ENCODE results near the gene SHTN1.

DNA sequence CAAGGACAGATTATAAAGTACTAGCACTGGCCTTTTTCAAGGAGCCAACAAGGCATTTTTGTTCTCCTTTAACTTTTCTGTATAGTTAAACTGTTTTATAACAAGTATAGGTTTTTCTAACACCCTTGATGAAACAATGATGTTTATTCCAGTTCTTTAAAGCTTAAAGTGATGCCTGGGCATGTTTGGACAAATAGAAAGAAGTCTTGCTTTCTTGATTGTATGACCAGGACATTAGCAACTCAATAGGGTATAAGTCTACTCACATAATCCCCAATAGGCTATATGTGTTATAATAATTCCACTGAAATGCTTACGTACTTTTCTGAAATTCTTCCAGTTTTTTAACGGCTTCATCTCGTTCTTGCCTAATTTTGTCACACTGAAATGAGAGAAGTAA is 36.7 kb downstream of the SHTN1 start:
- TF ChIP-seq, protein P1, sequence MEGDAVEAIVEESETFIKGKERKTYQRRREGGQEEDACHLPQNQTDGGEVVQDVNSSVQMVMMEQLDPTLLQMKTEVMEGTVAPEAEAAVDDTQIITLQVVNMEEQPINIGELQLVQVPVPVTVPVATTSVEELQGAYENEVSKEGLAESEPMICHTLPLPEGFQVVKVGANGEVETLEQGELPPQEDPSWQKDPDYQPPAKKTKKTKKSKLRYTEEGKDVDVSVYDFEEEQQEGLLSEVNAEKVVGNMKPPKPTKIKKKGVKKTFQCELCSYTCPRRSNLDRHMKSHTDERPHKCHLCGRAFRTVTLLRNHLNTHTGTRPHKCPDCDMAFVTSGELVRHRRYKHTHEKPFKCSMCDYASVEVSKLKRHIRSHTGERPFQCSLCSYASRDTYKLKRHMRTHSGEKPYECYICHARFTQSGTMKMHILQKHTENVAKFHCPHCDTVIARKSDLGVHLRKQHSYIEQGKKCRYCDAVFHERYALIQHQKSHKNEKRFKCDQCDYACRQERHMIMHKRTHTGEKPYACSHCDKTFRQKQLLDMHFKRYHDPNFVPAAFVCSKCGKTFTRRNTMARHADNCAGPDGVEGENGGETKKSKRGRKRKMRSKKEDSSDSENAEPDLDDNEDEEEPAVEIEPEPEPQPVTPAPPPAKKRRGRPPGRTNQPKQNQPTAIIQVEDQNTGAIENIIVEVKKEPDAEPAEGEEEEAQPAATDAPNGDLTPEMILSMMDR (optimal IDR thresholded peaks at IDR 0.05 in 1 of 3, IDR thresholded peaks at IDR 0.05 in 1 of 3, conservative IDR thresholded peaks at IDR 0.05 in 1 of 3; ENCODE audit: extremely low read depth in 1 of 3, insufficient read depth in 2 of 3, low read length in 3 of 3): no peak
- TF ChIP-seq EZH2 (IDR thresholded peaks at IDR 0.05; ENCODE audit: low read length): no peak

Measured in keratinocyte (primary cell).